Activated CD4-positive, CD25-positive, alpha-beta regulatory T cell (primary cell): ENCODE data around the gene MAP3K1.
A peak's percentile ranks its signal among the peaks of the same experiment; 100 is the strongest.
"Not testable (repeated sequence)": the region's sequence is repeated elsewhere in the genome, so short reads cannot be mapped to it uniquely, and the experiment has no call there.

Source experiments
- DNase-seq, 4 experiments: peaks; one replicate each; lab custom pipeline; 2025; lab: John Stamatoyannopoulos, UW

Gene MAP3K1

DNA sequence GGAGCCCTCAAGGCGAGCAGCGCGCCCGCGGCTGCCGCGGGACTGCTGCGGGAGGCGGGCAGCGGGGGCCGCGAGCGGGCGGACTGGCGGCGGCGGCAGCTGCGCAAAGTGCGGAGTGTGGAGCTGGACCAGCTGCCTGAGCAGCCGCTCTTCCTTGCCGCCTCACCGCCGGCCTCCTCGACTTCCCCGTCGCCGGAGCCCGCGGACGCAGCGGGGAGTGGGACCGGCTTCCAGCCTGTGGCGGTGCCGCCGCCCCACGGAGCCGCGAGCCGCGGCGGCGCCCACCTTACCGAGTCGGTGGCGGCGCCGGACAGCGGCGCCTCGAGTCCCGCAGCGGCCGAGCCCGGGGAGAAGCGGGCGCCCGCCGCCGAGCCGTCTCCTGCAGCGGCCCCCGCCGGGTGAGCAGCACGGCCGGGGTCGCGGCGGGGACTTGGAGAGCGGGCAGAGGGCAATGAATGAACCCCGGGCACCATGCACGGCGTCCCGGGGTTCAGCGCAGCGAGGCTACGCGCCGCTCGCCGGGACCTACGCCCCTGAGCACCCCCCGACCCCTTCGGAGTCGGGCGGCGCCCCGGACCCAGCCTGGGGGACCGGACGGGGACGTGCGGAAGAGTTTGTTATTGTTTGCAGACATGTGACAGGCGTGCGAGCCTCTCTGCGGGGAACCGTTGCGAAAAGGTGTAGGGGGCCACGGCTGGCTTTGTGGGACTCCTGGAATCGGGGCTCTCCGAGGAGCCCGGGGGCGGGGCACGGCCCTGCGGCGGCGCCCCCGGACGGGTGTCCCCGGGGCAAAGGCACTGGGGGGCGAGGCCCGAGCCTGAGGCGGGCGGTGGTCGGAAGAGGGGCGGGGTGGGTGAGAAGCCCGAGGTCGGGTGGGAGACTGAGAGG is 553 bp downstream of the MAP3K1 start:
- peak in 3 of 4 experiments; percentile 26 to 58 (median 38) for DNase-seq

DNA sequence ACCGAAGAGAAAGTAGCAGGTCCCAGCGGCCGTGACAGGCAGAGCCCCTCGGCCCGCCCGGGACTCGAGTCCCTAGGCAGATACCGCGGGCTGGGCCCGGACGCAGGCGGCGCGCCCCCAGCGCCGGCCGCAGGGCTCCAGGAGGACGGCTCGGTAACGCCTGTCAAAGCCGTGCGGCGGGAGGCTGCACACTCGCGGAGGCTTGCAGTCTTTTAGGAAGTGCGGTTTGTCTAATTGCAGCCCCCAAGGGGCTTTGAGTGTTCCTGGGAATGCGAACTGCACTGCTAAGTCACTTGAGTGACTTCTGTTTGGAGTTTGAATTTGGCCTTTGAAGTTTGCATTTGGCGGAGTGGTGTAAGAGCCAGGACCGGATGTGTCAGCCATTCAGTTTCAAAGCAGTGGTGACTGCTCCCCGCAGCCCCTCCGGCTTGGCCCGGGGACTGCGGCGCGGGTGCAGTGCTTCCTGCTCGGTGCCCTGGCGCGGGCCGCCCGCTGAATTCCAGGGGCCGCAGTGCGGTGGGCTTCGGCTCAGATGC is 1.3 kb downstream of the MAP3K1 start:
- DNase-seq = peak; percentile 20 to 46 (median 24)

DNA sequence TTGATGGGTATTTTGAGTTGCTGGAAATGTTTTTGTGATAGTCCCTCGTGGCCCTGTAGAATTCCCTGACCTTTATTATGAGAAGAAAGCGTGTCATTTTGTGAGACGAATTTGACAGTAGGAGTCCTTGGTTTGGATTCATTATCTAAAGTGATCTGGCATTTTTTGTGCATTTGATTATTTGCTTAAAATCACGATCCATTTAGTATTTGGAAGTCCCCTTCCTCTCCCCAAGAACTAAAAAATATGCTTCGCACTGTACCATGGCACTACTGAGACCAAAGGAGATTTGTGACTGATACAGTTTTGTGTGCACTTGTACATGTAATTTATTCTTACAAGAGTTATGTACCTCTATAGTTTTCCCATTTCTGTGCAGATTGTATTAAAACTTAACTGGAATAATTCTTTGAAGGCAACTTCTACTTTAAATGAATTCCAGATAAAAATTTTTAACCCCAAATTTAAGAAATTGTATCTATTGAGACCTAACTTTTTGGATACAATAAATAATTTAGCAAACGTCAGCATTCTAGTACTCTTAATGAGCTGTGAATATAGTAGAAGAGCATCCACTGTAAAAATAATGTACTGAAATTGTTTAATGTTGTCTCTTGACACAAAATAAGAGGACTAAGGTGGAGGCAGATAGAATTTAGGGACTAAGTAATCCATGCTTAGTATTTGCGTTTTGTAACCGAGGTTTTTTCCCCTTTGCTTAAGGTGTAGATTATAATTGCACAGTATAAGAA is 2.1 kb downstream of the MAP3K1 start:
- DNase-seq = no peak

DNA sequence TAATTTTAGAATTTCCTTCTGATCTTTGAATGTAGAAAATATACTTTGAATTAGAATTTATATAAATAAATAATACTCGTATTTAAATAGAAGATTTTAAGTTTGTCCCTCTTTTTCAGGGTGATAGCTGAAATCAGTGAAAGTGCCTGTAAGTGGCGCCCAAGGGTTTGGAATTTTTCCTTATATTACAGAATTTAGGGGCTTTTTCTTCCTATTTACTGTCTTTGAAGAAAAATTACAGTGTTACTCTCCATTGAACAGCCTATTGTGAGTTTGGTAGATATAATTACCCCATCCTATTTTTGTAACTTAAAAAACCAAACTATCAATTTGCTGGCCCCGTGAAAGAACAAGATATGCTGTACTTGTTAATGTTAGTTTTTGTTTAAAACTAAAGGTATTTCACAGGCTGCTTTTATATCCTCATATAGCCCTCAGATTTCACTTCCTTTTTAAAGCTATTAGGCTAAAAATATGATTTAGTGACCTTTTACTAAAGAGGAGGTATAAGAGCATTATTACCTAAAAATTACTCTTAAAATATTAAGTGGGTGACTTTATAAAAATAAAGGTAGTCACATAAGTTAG is 3.2 kb downstream of the MAP3K1 start:
- no peak for DNase-seq

DNA sequence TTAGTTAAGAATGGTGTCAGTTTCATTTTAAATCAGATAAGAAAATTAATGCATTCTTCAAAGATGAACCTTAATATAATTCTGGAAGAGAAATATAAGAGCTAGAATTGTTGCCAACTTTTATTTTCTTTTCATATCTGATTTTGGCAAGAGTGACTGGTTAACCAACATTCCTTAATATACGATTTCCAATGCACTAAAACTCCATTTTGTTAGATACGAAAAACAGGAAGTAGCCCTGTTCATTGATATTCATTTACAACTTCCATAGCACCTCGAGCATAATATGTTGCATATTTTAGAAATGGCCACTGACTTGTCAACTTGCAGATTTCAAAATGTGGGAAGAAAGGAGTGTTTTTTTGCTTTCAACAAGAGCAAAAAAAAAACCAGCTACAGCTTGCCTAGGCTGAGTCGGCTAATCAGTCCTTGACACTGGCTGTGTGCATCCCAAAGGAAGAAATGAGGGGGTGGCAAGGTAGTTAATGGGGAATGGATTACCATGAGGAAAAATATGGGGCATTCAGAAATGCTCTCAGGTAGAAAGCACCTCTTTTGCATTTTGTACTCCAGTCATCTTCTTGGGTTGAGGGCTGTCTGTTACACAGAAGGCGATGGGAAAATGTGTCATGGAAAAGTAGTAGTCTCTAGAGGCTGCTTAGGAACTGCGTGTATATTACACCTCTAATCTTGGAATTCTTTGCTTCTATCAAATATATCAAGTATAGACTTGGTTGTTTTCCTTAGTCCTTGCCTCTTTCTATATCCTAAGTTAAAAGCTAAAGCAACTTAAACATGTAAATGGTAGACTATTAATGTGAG is 3.9 kb downstream of the MAP3K1 start:
- DNase-seq = no peak

DNA sequence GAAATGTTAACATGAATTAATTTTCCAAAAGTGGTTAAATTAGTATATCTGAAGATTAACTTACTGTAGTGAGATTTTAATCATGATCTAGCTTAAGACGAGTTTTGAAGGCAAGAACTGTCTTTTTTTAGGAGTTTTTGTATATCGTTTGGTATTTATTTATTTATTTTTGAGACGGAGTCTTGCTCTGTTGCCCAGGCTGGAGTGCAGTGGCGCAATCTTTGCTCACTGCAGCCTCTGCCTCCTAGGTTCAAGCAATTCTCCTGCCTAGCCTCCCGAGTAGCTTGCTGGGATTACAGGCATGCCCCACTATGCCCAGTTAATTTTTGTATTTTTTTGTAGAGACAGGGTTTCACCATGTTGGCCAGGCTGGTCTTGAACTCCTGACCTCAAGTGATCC is 6.5 kb downstream of the MAP3K1 start:
- DNase-seq = not testable (repeated sequence)

DNA sequence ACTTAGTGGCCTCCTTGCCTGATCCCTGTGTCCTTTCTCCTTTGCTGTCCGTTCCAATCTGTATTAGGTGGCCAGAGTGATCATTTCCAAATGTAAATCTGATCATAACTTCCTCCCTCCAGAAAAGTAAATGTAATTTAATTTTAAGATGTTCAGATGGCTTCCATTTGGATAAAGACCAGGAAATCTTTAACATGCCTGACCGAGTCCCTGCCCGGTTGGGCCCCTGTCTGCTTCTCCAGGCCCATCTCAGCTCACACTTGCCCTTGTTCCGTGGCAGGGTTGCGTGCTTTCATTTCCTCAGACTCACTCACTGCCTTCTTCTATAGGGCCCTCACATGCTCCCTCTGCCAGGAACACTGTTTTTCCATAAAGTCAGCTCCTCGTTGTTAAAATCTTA is 7.6 kb downstream of the MAP3K1 start:
- DNase-seq = no peak

DNA sequence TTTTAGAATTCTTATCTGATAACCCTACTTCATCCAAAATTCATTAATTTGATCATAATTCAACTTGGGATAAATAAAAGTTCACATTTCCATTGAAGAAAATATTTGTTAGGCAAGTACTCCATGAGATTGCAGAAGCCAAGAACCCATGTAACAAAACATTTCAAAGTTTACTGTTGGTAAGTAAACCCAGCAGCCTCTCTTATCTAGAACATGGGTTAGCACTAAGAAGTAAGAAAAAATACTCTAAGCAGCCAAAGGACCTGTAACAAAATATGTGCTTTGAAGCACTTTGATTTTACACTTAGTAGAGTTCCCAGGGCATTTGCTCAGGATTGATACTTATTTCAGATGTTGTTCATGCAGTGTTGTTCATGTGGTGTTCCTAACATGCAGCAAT is 8.7 kb downstream of the MAP3K1 start:
- no peak for DNase-seq

DNA sequence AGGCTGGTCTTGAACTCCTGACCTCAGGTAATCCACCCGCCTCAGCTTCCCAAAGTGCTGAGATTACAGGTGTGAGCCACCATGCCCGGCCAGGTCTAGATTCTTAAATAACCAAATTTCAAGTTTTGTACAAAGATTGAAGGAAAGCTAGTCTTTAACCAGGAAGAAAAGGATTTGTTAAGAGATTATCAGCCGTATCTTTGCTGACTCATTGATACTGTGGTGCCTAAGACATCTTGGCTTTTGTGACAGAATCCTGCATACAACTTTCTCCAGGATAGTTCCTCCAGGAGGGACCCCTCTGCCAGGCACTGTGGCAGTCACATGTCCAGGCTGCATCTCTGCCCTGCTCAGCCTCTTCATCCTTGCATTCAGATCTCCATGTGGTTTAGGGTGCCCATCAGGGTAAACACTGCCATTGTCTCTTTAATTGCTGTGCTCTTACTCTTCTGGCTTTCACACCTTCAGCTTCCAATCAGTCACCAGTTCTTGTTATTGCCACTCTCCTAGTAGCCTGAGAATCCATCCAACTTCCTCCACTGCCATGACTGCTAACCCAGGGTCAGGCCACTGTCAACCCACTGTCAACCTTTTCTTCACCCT is 10.0 kb downstream of the MAP3K1 start:
- DNase-seq = no peak

DNA sequence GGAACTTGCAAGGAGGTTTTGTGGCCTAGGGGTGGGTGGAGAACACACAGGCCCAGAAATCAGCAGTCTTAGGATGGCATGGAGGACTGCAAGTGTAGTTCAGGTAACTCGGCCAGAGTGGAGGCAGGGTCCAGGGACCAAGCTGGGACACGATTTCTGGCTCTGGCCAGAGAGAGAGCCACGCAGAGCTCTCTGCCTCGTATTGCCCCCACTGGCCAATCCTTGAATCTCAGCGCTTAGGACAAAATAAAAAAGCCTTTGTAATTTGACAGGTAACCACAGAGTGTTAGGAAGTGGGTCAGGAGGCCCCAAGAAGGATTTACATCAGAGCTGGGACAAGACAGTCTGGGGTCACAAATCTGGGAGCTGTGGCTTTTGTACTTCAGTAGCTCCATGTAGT is 11.7 kb downstream of the MAP3K1 start:
- no peak for DNase-seq

DNA sequence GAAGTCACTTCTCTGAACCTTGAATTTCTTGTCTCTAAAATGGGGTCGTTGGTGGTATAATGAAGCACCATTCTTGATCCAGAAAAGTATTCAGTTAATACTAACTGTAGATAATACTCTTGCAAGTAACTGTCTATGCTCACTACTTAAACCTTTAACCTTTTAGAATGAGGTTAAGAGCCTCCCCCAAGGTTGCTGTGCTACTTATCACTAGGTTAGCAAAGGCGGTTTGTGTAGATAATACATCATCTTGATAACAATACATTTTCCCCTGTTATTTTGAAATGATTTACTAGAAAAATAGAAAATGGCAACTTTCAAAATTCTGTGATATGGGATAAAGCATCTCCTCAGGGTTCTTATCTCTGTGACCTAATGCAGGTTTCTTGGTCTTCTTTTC is 12.6 kb downstream of the MAP3K1 start:
- no peak for DNase-seq

DNA sequence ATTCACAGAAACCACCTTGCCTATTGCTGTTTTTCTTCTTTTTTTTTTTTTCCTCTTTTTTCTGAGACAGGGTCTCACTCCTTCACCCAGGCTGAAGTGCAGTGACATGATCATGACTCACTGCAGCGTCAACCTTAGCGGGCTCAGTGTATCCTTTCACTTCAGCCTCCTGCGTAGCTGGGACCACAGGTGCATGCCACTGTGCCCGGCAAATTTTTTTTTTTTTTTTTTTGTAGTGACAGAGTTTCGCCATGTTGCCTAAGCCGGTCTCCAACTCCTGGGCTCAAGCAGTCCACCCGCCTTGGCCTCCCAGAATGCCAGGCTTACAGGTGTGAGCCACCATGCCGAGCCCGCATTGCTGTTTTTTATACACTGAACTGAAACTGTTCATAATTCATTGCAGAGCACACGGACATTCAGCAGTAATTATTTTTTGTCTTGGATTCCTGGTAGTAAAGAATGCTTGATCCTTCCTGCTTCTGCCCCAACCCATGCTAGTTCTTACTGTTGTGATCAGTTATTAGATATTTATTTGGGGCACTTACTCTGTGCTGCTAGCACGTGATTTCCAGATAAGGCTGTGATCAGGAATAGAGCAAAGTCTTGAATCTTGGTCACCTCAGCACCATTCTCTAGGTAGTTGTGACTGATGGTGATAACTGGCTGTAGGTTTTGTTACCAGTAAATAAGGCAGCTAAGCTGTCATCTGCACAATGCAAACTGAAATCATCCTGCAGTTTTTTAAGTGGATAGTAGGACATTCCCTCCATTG is 14.0 kb downstream of the MAP3K1 start:
- DNase-seq = peak in 3 of 4 experiments; percentile 10 to 23 (median 20)

DNA sequence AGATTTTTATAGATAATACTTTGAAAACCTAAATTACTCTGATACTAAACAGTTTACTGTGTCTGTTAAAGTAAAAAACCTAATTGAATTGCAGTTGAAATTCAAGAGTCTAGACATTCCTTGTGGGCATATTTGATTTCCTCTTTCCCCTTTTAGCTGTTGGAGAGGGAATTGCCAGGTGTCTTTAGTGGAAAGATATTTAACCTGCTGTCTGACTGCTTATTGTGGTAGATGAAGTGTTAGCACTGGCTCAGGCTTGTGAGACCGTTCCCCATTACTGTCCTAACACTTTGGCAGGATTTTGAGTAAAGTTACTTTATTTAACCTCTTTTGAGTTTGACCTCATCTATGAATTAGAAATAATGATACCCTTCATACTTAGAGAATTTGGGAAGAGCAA is 16.4 kb downstream of the MAP3K1 start:
- DNase-seq = no peak

DNA sequence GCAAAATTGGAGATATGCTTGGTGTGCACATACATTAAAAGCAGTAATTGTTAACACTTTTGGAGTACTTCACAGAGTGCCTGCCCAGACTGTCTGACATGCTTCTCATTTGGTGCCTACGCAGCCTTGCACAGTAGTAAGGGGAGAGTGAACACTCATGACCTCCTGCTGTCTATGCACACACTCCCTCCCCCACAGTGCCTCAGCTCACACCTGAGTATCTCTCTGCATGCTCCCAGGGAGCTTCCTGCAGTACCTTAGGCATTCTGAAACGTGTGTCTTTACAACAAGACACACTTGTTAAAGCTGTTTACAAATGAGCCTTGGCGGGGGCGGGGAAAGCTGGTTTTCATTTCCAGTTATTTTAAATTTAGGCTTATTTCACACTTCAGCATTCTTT is 18.0 kb downstream of the MAP3K1 start:
- DNase-seq = no peak

DNA sequence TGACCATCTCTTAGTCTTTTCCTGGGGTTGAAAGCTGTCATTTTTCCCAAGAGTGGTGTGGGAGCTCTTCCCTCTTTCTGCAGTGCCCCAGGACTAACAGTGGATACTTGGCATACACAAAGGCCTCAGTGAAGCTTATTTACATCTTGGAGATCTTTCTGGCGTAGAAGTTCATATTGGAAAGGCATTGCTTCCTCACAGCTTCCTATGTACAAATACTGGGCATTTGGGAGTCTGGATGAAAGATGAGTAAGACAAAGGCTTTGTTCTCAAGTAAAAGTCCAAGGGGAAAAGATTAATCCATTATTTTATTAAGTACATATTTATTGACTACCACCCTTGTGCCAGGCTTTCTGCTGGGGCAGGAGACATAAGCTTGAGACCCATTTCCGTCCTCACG is 22.0 kb downstream of the MAP3K1 start:
- no peak for DNase-seq

DNA sequence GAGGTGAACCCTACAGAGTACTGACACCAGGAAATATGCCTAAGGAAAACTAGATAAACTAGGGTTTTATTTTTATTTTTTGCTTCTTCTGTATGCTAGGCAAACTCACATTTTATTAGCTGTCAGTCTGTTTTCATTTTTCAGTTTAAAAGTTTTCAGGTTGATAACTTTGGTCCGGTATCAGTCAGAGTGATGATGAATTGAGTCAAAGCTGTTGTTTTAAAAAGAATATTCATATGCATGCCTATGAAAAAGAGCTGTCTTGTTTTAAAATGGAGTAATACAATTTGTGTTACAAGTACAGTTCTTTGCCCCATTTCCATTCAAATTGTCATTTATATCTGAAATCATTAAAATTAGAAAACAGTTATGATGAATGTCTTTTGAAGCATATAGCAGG is 22.6 kb downstream of the MAP3K1 start:
- no peak for DNase-seq

DNA sequence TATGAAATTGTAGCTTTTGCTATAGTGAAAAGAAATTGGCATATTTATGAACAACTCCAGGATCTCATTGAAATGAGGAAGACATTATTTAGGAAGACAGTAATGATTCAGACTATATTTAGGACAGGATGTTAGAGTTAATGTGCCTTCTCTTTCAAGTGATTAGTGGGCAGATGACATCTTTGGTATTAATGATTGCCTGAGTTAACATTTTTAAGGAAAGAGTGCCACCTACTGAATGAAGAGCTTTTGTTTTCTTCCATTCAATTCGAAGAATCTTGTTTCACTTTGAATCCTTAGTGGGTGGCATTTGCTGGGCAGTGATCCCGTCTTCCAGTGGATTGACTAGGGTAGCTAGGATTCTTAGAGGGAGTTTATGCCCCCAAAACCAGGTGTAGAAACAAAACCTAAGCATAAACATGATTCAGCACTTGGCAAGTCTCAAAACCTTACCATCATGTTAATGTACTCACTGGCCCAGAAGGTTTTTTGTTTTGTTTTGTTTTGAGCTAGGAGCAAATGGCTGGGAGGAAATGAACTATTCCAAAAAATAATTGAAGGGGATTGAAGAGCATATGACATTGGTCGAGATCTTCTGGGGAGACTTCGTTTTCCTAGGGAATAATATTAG is 23.2 kb downstream of the MAP3K1 start:
- no peak for DNase-seq

DNA sequence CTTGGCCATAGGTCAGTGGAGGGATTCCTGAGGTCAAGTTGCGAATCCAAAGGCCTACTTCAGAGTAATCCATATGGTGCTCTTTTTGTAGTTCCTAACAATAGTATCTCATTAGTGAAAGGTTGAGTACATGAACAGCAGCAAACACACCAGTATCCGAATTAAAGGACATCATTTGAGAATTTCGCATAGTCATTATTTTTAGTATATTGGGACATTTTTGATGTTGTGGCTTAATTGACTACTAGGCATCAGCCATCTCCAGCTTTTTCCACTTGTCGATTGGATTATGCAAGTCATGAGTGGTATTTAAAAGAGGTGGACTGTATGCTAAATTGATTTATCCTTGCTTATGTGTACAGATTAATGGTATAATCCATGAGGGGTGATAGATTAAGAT is 23.7 kb downstream of the MAP3K1 start:
- DNase-seq = no peak

DNA sequence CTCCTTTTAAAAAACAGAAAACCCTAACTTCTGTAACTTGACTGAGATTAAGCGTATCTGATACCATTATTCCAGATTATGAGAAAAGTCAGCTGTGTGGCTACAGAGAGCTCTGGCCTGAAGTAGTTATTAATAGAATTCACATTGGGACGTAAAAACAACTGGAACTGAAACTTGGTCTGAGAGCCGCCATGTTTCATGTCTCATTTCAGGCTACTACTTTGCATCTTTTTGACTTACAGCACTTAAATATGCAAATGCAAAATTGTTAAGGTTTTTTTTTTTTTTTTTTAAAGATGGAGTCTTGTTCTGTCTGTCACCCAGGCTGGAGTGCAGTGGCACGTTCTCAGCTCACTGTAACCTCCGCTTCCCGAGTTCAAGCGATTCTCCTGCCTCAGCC is 25.2 kb downstream of the MAP3K1 start:
- DNase-seq = no peak

DNA sequence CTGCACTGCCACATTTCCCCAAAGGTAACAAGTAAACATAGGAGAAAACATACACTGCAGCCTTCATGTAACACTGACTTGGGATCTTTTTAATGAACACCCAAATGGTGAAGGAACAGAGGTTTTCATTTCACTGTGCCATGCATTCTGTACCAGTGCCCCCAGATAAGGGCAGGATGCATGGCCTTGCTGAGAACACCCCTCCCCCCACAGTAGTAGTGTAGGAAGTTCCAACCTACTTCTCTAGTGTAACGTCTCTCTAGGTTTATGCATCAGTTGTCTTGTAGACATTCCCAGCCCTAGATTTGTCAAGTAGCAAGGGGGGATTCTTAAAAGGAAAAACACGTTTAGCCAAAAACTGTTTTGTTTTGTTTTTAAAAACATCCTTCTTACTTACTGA is 29.9 kb downstream of the MAP3K1 start:
- no peak for DNase-seq
